ENCODE measurements around the gene RAMACL.

GRCh38 chr6:166541876-166542579 is 44.5 kb downstream of the RAMACL start:
- no peak for TF ChIP-seq CTCF (IDR thresholded peaks at IDR 0.05)
- no peak for TF ChIP-seq POLR2AphosphoS5 (IDR thresholded peaks at IDR 0.05; ENCODE audit: low read depth, low read length)
